GM20431 (cell line): ENCODE data around the gene DCAF10.

Experiments
- in situ Hi-C: fragments of 300-500 bp; cut with MseI, MboI; formaldehyde crosslinking; loops from one replicate; pipeline ENCODE4 v1.15.0; 2020; ENCODE audit warnings: low sequenced_read_pairs; ENCODE audit not compliant: unreplicated experiment

The DCAF10 gene

GRCh38 chr9:37905131-37905505, 104.5 kb downstream of the DCAF10 start:
- in situ Hi-C loops: loop anchor here (25.0 kb wide), 3 partner anchors 257 to 457 kb away; no protein-coding TSS in a partner anchor

- in situ Hi-C loops: loop anchor here (25.0 kb wide), 3 partner anchors 257 to 457 kb away; no protein-coding TSS in a partner anchor
Observed at GRCh38 chr9:37905776-37906175, 105.2 kb downstream of the DCAF10 start.

DNA sequence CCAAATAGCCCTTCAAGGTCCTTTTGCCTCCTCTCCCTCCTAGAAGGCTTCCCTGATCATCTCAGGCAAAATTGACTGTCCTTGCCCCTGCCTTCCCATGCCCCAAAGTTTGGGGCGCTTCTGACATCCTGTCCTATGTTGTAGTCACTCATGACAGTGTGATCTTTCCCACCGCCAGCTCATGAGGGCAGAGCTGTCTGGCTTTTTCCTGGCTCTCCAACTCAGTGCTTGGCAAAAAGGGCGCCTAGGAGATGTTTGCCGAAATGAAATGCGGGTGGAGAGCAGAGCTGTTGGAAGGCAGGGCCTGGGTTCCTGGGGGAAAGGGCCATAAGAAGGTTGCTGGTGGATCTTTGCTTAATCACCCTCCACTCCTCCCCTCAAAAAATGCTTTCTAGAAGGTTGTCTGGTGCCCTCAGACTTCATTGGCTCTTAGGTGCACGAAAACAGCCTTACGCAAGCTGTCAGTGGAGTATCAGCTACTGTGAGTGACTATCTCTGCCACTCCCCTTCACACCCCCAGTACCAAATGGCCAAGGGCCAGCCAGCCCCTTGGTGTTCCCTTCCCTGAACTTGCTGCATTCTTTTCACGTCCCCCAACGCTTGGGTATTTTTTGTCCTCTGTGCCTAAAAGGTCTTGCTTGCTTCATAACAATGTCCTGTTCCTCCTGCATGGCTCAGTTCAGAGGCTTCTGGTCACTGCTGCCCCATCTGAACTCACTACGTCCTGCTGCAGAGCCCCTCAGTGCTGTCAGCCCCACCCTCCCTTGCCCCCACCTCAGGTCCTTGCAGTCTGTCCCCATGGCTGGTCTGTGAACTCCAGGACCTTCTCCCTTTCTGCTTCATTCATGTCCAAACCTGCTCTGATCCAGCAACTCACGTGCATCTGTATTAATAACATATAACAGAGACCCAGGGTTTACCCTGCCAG, 106.0 kb downstream of the DCAF10 start:
- in situ Hi-C loops: loop anchor here (25.0 kb wide), 3 partner anchors 256 to 456 kb away; no protein-coding TSS in a partner anchor

DNA sequence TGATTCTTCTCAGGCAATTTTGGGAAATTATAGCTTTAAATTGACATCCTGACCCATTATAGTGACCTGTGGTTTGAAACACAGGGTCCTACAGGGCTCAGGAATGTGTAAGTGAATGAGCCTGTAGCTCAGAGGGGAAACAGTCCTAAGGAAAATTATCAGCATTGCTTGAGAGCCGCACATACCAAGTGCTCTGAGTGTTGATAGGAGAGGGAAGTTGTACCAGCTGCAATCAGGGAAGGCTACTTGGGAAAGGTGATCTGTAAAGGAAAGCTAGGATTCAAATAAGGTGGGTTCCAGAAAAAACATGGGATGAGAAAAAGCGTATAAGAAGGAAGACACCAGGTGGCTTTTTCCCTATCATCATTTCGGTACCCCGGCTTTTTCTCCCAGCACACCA, 107.7 kb downstream of the DCAF10 start:
- in situ Hi-C loops: loop anchor here (25.0 kb wide), 3 partner anchors 254 to 454 kb away; no protein-coding TSS in a partner anchor

- in situ Hi-C loops: loop anchor here (25.0 kb wide), 3 partner anchors 254 to 454 kb away; no protein-coding TSS in a partner anchor
Observed at GRCh38 chr9:37908698-37909186, 108.1 kb downstream of the DCAF10 start.

DNA sequence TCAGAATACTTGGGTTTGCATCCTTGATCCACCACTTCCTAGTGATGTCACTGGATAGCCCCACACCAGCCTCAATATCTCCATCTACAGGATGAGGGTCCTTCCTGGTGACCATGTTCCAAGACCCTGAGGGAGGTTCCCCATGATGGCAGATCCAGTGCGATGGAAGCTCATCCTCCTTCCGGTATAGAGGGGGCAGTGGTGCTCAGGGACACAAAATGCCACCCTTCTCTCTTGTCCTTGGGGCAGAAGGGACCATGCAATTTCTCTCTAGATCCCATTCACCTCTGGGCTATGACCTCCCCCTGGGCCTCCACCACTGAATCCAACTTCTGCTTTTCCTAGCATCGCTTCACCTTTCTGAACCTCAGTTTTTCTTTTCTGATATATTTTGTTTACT, 108.7 kb downstream of the DCAF10 start:
- in situ Hi-C loops: loop anchor here (25.0 kb wide), 3 partner anchors 253 to 453 kb away; no protein-coding TSS in a partner anchor

DNA sequence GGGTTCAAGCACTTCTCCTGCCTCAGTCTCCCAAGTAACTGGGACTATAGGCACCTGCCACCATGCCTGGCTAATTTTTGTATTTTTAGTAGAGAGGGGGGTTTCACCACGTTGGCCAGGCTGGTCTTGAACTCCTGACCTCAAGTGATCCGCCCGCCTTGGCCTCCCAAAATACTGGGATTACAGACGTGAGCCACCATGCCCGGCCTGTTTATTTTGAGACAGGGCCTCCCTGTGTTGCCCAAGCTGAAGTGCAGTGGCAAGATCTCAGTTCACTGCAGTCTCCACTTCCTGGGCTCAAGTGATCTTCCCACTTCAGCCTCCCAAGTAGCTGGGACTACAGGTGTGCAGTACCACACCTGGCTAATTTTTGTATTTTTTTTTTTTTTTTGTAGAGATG, 109.2 kb downstream of the DCAF10 start:
- in situ Hi-C loops: loop anchor here (25.0 kb wide), 3 partner anchors 252 to 452 kb away; no protein-coding TSS in a partner anchor

GRCh38 chr9:37910271-37910670, 109.7 kb downstream of the DCAF10 start:
- in situ Hi-C loops: loop anchor here (25.0 kb wide), 3 partner anchors 252 to 452 kb away; no protein-coding TSS in a partner anchor

DNA sequence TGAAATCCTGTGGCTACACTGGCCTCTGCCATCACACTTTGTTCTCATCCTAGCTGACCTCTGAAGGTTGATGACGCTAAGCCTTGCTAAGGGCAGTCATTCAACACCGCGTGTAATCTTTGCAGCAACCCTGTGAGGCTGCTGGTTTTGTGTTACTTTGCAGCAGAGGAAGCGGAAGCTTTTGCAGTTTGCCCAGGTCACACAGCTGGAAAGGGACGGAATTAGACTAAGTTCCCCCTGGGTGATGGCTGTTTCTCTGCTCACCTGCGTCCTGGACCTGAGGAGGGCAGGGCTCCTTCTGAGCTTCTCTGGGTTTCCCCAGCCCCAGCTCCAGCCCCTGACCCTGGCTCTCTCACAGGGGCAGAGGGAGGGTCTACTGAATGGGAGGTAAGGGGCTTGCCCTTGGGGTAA, 110.7 kb downstream of the DCAF10 start:
- in situ Hi-C loops: loop anchor here (25.0 kb wide), 3 partner anchors 251 to 451 kb away; no protein-coding TSS in a partner anchor

DNA sequence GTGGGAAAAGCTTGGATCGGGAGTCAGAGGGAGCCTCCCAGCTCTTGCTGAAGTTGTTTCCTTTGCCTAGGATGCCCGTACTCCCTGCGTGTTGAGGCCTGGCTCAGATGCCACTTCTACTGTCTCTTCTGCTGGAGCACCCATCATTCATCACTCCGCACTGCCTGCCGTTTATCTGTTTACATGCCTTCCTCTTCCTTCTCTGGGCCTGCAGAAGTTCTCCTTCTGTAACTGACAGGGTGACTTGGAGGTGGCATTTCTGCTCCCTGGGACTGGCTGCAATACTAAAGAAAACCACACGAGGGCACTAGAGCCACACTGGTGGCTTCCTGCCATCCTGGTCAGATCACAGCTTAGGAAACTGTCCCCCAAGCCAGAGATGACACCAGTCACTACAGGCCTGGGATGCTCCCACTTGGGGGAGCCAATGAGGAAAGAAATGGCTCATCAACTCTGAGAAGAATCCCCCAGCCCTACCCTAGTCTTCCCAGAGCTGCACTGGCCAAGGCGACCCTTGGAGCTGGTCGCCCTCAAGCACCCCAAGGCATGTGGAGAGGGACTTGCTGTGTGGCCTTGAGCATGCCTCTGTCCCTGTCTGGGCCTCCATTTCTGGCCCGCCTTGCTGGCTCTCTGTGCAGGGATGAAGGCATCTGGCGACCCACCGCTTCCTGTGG, 113.0 kb downstream of the DCAF10 start:
- in situ Hi-C loops: loop anchor here (25.0 kb wide), 3 partner anchors 249 to 449 kb away; no protein-coding TSS in a partner anchor

DNA sequence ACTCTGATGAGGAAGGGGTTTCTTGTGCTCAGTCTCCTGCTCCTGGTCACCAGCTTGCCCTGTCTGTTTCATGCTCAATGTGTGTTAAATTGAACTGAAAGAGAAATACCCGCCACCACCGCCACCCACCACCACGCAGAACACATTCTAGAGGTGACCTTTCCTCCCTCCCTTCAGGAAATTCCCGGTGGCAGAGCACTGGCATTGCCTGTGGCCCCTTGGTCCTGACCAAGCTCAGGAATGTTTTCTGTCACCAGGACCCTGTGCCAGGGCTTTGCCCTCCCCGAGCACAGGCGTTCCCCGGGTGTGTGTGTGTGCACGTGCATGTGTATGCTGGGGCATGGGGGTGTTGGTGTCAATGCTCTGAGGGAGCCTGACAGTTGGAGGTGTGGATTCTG, 113.6 kb downstream of the DCAF10 start:
- in situ Hi-C loops: loop anchor here (25.0 kb wide), 3 partner anchors 248 to 448 kb away; no protein-coding TSS in a partner anchor

GRCh38 chr9:37914701-37915358, 114.2 kb downstream of the DCAF10 start:
- in situ Hi-C loops: loop anchor here (25.0 kb wide), 3 partner anchors 247 to 447 kb away; no protein-coding TSS in a partner anchor

- in situ Hi-C loops: loop anchor here (25.0 kb wide), 3 partner anchors 246 to 446 kb away; no protein-coding TSS in a partner anchor
Observed at GRCh38 chr9:37915911-37916470, 115.4 kb downstream of the DCAF10 start.

- in situ Hi-C loops: loop anchor here (25.0 kb wide), 3 partner anchors 246 to 446 kb away; no protein-coding TSS in a partner anchor
Observed at GRCh38 chr9:37916471-37917312, 116.1 kb downstream of the DCAF10 start.
